SH-SY5Y (cell line): Measurements from ENCODE around the gene NCBP2L.

Experiments used
- GATA2 ChIP-seq: IDR thresholded peaks from 2 replicates; pipeline ENCODE4 v1.6.1; 2011; ENCODE audit warnings: mild to moderate bottlenecking, low read depth, low read length
- GATA3 ChIP-seq: IDR thresholded peaks from 2 replicates; pipeline ENCODE4 v1.6.1; 2011; ENCODE audit warnings: low read depth, mild to moderate bottlenecking, low read length, moderate library complexity

DNA sequence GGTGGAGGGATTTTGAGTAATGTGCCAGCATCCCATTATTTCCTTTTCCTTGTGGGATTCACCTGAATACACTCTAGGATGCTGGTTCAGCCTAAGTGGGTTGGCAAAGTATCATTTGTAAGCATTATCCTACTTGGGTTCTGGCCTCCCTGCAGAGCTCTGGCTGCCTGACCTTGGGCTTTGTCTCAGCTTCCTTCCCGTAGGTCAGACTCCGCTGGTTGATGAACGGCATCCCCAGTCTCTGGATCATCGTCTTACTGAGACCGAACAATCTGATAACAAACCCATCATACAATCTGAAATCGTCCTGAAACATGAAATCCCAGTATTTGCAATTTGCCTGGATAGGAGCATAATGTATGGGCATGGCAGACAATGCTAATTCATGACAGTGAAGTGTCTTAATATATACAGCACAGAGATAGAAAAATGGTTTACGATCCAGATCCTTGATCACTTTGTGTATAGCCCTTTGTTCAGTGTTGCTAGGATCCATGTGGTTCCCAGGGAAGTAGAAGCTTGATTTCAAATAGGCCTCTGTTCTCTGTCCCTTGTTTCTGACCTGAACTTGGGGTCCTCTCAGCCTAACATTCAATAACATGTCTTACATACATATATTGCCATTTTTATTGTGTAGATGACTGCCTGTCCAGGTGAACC, 53.7 kb downstream of the NCBP2L start:
- no peak for TF ChIP-seq GATA2
- TF ChIP-seq GATA3: no peak
